Effector CD8-positive, alpha-beta T cell (primary cell): ENCODE data around the gene VPS13D.

ENCODE experiments used
- DNase-seq: peaks from one replicate; lab custom pipeline; 2025; lab: John Stamatoyannopoulos, UW

The VPS13D gene

DNA sequence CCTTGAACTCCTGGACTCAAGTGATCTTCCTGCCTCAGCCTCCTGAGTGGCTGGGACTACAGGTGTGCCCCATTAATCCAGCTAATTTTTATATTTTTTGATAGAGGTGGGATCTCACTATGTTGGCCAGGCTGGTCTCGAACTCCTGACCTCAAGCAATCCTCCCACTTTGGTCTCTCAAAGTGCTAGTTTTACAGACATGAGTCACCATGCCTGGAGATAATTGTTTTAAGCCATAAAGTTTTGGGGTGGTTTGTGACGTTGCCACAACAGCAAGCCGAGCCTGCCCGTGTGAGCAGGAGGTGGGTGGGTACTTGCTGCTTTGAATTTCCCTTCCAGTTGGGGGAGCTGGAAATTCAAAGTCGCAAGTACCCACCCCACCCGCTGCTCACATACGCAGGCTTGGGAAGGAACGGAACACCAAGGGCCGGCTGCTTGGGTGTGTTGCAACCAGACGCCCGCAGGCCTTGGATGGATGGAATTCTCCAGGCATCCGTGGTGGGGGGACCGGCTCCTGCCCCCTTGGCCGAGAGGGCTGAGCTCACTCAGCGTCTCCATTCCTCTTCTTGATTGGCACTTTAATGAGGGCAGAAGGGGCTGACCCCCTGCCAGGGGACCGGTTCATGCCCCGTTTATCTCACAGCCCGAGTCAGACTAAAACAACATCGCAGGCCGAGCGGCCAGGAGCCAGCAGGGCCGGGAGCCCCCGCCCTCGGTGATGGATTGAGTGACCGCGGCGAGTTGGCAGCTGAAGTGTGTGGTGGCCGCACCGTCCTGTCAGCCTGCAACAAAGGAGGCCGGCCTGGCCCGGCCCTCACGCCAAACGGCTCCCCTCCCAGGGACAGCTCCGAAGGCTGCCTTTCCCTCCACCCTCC, 310.1 kb downstream of the VPS13D start:
- DNase-seq, result no peak

DNA sequence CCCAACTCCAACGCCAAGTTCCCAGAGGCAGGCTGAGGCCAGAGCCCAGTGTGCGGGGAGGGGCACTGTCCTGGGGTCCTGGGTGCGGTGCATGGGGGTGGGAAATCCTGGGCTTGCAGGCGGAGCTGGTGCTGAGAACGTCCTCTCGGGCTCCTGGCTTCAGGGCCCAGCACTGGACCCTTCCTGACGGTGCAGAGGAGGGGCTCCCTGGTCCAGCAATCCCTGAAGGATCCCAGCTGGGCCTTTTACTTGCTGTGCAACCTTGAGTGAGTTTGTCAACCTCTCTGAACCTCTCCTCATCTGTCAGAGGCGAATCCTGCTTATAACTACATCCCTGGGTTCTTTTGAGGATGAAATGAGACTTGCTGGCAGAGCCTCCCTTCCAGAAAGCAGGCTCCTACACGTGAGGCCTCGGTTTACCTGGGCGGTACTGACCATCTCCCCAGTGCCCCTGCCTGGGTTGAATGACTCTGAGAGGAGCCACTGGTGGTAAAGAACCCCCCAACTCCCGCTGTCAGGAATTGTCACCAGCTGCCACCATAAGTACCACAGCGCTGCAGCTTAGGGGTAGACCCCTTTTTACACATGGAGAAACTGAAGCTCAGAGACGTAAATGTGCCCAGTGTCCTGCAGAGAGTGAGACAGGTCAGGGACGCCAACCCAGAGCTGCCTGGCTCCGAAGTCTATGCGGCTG, 310.9 kb downstream of the VPS13D start:
- no peak for DNase-seq

DNA sequence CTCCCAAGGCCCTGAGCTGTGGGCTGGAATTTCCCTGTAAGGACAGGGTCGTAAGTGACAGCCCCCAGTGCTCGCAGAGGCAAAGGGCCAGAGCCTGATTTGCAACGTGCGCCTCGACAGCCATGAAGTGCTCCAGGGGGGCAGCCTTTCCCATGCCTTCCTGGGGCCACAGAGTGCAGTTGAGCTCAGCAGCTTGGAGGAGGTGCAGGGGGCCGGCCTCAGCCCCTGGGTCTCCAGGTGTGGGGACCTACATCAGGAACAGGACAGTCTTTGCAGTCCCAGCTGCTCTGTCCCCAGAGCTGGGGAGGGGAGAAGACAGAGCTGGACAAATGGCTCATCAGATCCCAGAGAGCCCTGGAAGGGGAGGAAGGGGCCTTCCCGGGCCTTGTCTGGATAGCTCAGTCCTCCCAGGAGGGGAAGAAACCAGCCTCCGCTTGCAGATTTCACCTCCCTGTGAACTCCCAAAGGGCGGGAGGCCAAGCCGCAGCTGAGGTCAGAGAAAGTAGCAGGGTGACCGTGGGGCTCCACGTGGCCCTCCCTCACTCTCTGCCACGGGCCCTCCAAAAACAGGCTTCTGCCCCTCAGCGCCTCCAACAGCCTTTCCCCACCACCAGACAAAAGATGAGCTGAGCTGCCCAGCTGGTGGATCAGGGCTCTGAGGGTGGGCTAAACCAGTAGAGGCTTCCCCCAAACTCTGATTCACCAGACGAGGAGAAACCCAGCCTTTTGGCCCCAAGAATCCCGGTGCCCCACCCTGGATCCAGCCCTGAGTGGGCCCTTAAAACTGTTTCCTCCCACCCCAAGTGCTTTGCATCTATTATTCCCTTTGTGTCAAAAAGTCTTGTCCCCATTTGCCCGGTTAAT, 311.7 kb downstream of the VPS13D start:
- no peak for DNase-seq

DNA sequence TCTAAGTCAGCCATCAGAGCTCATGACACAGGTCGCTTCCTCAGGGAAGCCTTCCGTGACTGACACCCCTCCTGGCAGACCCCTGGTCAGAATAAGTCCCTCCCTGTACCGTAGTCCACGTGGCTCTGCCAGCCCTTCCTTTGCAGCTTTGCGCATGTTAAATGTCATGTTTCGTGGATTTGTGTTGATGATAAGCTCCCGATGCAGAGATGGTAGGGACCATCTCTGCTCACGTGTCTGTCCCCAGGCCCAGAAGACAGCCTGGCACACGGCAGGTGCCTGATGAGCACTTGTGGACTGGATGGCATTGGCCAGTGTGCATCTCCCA, 312.3 kb downstream of the VPS13D start:
- DNase-seq, result no peak

DNA sequence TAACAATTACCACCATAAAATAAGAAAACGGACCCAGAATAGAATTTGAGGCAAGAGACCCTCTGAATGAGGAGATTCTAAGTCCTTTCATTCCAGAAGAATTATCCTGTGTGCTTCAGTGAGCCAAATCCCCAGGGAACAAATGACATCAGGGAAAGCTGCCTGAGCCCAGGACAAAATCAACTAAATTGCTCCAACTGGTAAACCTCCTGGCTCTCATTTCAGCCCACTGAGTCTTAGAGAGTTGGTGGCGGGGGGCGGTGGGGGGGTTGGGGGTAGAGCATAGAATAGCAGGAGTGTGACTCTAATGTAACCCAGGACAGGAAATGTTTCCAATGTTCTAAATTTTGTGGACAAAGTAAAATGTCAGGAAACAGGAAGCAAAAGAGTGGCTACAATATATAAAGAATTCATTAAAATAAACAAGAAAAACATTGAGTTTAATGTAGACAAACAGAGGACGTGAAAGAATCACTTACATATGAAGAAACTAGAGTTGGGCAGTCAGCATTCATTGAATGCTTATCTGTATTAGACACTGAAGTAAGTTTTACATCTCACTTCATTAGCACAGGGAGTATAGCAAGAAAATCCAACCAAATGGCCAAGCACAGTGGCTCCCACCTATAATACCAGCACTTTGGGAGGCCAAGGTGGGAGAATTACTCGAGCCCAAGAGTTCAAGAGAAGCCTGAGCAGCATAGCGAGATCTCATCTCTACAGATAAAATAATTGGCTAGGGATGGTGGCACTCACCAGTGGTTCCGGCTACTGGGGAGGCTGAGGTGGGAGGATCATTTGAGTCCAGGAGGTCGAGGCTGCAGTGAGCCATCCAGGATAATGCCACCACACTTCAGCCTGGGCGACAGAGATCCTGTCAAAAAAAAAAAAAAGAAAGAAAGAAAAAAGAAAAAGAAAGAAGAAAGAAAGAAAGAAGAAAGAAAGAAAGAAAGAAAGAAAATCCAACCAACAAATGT, 313.1 kb downstream of the VPS13D start:
- DNase-seq, result no peak

DNA sequence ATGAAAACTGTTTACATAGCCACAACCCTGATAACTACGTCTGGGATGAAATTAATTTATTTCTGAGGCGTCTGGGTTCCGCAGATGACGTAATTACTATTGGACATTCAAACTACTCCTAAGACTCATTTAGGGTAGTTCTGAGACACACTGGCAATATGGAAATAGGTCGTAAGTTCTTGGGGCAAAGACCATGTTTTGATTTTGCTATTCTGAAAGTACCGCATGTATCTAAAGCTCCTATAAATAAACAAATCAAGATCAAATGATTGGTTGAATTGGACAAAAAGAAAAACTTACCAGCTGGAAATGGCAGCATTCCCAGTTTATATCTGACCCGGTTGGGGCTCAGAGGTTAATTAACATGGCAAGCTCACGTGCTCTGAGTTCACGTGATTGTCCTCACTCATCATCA, 313.9 kb downstream of the VPS13D start:
- DNase-seq, result no peak

DNA sequence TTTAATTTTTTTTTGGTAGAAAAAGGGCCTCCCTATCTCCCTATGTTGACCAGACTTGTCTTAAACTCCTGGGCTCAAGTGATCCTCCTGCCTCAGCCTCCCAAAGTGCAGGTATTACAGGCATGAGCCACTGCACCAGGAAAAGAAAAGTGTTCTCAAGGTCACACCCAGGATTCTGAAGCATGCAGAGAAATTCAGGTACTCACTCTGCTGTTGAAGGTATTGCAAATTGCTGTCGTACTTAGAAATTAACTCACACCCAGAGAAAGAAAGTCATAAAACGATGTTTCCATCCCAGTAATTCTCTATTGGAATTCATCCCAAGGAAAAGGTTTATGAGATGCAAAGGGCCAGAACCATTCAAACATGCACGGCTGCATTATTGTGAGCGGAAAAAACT, 314.5 kb downstream of the VPS13D start:
- no peak for DNase-seq

DNA sequence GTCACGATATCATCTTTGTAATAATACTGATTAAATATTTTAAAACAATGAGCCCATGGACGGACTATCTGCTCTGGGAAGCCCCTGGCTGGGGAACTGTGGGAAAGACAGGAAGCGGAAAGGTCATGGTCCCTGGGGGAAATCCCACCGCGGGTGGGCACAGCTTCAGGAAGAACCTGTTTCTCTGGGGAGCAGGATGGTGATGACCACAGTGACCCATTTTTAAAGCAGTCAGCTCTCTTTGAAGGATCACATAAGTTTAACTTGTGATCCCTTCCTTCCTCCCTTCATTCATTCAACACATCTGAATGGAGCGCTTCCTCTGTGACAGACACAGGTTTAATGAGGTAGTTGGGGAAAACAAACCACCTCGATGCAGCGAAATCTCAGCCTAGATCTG, 315.2 kb downstream of the VPS13D start:
- no peak for DNase-seq

DNA sequence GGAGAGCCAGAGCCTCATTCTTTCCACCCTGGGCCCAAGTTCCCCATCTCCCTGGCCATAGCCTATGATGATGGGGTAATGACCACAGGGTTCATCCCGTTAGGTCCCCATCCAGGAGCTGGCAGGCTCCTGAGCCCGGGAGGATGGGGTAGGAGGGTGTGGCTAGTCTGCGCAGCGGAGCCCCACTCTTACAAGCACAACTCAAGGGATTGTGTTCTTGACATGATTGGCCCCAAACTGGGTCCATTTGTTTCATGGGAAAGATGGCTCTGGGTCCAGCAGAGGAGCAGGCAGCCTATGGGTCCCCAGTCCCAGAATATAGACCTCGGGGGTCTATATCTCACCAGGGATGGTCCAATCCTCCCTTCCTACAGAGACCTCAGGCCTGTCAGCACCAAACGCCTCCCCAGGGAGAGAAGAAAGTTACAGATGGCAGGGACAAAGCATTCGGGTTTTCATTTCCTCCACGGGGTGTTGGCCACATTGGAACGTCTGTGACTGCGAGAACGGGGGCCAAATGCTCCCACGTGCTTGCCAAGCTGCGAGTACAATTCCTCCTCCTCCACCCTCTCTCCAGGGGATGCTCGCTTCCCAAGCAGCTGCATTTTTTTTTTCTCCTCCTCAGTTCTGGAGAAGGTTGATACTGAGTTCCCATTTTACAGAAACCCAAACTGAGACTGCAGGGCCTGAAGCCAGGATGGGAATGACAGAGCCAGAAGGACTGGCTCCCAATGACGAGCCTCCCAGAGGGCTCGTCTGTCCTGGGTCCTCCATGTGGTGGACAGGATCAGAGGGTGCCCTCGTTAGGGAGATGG, 317.1 kb downstream of the VPS13D start:
- DNase-seq, result no peak

DNA sequence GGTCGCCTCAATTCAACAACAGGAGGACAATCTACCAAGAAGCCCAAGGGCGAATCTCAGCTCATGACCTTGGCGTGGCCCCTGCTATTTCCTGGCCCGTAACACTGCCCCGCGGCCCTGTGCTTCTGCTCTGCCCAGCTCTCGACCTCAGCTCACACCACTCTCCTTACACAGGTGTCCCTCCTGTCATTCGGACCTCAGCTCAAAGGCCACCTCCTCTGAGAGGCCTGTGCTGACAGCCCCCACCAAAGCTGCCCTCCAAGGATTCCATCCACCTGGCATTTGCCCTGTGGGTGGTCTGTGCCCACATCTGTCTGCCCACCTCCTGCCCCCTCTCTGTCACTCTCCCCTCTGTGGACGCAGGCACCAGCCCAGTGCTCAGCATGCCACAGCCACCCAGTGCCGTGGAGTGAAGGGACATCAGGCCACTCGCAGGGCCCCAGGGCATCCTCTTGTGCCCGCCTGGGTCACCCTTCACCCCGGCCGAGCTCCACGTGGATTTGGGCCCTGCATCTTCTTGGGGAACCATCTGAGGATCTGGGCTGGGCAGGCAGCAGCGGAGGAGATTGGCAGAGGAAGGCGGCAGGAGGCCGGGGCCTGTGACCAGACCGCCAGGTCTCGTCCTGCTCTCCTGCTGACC, 317.9 kb downstream of the VPS13D start:
- DNase-seq, result no peak

DNA sequence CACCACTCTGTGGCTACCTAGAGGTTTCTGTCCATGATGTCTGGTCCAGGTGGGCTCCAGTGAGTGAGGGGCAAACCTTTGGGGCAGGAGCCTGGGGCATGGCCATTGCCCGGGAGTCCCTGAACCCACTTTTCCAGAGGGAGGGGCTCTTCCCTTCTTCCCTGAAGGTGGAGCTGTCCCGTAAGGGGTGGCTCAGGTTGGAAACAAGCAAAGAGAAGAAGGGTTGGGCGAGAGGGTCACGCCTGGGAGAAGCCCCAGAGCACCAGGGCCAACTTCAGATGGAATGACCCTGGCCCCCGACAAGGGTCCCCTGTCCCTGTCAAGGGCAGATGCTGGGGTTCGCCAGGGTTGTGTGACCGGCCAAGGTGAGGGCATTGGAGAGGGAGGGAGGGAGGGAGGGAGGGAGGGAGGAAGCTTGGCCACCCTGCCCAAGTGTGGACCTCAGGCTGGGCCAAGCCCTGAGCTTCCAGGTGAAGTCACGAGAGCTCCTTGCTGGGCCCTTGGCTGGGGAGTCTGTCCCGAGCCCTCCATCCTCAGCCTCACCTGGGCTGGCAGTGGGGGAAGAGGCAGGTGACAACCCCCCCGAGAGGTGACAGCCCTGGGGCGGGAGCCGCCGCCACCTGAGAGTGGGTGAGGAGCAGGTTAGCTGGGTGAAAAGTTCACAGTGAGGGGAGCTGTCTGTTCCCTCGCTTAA, 318.6 kb downstream of the VPS13D start:
- DNase-seq, result no peak

DNA sequence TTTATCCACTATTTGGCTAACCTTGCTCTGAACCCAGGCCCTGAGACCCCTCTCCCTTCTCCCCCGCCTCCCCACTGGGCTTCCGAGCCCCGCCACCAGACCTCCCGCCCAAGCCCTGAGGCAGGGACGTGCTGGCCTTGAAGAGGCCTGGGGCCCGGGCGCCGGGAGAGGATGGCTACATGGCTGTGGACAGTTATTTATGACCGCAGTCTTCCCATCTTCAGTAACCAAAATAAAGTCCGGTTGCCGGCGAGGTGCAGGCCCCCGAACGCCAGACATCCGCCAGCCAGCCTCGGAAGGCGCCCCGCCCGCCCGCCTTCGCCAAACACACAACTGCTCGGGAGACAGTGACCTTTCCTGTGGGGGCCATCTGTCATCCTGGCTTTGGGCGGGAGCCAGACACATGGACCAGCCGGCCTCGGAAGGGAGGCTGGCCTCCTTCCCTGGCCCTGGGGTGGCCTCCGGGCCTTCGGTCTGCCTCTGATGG, 319.2 kb downstream of the VPS13D start:
- no peak for DNase-seq

DNA sequence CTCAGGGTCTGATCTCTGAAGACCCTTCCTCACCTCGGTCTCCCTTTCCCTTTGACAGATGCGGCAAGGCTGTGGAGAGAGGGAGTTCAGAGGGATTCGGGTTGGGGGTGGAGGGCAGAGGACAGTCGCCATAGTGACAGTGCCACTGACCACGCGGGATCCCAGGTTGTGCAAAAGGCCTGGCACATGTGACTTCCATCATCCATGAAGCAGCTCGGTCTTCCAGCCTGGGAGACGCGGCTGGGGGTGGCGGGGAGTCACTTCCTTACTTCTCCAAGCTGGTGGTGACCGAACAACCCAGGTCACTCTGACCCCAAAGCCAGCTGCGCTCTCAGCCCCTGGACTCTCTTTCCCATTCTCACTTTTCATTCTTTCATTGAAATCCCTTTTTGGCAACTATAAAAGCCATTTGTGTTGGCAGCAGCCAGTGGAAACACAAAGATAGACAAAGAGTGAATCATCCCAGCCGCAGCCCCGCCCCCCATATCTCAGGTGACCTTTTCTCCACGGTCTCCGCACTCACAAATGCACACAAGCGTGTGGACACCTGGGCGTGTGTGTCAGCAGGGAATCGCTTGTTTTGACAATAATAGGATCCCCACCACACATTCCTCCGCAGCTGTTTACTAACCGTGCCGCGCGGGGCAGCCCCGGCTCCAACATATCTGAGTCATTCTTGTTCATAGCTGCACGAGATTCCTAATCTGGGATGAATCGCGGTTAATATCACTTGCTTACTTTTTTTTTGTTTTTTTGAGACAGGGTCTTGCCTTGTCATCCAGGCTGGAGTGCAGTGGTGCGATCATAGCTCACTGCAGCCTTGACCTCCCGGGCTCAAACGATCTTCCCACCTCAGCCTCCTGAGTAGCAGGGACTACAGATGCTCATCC, 319.9 kb downstream of the VPS13D start:
- no peak for DNase-seq

DNA sequence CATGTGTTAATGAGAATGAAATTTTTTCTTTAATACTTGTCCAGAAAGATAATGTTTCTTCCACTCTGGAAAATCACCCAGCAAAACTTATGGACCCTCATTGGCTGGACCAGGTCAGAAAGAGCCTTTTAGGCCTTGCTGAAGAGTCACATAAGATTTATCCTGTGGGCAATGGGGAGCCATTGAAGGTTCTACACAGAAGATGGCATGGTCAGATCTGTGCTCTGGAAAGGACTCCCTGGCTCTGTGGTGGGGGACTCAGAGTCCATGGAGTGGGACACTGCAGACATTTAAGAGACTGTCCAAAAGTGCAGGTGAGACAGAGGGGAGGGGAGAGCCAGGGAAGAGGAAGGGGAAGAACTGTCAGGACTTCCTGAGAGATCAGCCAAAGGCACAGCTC, 321.8 kb downstream of the VPS13D start:
- no peak for DNase-seq

DNA sequence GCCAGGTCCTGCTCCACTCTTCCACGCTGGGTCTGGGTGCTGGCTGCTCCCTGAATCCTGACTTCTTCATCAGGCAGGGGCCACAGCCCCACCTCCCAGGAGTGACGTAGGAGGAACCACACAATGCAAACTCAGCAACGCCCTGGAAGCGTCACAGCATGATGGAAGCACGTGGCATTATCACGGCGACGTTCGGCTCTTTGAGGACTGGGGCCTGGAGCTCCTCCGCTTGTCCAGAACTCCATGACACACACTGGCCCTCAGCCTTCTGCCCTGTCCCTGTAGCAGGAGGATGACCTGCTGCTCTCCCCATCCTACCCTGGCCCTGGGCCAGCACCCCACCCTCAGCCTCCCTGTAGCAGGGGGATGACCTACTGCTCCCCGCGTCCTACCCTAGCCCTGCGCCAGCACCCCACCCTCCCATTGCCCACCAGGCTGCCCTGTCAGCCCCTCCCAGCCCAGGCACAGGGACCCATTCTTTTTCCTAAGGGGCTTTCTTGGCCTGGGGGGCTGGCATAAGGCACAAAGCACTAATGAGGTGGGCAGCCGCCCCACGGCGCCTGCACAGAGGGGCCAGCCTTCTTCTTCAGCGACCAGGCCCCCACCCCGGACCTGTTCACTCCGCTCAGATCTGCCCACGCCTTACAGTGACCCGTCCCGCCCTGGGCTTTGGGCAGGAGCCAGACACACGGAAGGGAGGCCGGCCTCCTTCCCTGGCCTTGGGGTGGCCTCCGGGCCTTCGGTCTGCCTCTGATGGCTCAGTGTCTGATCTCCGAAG, 322.5 kb downstream of the VPS13D start:
- DNase-seq, result no peak

DNA sequence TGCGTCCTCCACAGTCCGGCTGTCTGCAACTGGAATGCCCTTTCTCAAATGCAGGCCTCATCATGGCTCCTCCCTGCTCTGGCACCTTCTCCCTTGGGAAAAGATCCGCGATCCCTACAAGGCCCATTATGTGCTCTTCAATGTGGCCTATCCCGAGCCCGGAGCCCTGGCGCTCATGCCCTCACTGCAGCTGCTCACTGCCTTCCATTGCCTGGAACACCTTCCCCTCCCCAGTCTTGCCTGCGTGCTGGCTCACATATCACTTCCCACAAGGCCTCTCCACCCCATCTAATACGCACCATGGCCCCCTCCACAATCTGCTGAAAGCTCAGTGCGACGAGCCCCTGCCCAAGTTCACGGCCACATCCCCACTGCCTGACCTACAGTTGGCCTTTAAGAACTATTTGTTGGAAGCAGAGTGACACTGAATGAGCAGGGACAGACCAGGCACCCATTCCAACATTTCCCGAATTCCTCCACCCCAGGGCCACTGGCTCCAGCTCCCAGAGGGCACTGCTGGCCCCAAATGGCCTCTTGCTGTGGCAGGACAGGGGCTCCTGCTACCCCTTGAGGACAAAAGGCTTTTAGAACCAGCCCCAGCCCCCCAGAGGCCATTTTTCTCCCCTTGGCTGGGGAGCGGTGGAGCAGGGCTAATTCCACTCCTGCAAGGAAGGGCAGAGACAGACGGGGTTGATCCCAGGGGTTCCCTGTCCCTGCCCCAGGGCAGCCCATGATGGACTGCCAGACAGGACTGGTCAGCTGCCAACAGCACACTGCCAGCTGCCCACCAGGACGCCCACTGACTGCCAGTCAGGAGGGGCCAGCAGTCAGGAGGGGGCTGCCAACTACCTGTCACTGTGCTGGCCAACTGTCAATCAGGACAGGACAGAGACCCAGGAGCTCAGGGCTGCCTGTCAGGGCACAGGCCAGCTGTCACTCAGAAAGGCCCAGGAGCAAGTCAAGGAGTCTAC, 323.4 kb downstream of the VPS13D start:
- DNase-seq, result no peak
